Sigmoid colon (tissue), 4 donors: ENCODE data around the gene ZBTB33.

ENCODE experiments used
- POLR2AphosphoS5 ChIP-seq, 4 donors: sonication (generic); formaldehyde crosslinking; IDR thresholded peaks; one replicate each; pipeline ENCODE4 v1.6.1; 2017; ENCODE audit warnings: antibody characterized with exemption in 4 of 4
- TF ChIP-seq, protein P1 (sequence below), 4 experiments: fragments of 450-650 bp in 3 of 4; fragments of 200-600 bp in 1 of 4; IDR thresholded peaks; one replicate each; pipeline ENCODE4 v1.5.1; 2016 to 2019; ENCODE audit warnings: antibody characterized with exemption in 4 of 4, mild to moderate bottlenecking in 3 of 4, moderate library complexity in 2 of 4

DNA sequence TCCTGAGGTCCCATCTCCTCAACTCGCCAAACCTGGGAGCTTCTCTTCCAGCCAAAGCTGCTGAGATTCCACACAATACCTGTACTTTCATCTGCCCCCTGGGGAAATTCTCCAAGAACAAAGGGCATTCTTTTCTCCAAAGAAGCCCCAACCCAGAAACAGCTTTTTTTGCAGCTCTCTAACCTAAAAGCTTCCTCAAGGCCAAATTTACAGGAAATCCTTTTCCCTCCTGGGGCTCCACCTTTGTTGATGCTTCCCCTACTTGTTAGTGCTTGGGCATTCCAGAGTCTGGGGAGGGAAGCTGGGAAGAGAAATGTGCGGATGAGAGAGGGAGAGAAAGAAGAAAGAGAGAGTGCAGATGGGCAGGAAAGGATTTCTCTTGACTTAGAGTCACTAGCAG lies 24.3 kb downstream of the ZBTB33 start:
- TF ChIP-seq, protein P1, sequence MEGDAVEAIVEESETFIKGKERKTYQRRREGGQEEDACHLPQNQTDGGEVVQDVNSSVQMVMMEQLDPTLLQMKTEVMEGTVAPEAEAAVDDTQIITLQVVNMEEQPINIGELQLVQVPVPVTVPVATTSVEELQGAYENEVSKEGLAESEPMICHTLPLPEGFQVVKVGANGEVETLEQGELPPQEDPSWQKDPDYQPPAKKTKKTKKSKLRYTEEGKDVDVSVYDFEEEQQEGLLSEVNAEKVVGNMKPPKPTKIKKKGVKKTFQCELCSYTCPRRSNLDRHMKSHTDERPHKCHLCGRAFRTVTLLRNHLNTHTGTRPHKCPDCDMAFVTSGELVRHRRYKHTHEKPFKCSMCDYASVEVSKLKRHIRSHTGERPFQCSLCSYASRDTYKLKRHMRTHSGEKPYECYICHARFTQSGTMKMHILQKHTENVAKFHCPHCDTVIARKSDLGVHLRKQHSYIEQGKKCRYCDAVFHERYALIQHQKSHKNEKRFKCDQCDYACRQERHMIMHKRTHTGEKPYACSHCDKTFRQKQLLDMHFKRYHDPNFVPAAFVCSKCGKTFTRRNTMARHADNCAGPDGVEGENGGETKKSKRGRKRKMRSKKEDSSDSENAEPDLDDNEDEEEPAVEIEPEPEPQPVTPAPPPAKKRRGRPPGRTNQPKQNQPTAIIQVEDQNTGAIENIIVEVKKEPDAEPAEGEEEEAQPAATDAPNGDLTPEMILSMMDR (IDR thresholded peaks at IDR 0.05), result no peak
- no peak for TF ChIP-seq POLR2AphosphoS5 (IDR thresholded peaks at IDR 0.05)
